K562 (cell line): ENCODE data around the gene NUP98. TPM values are rescaled to one million over a fixed set of nuclear protein-coding genes. Genes with fewer than 3 reads are reported as not detected.
A peak's percentile ranks its signal among the peaks of the same experiment; 100 is the strongest.

Experiments used
- BCOR ChIP-seq: fragments of 450-650 bp; IDR thresholded peaks from 2 replicates; pipeline ENCODE4 v1.6.1; 2016
- EGR1 ChIP-seq: fragments of 450-650 bp; conservative IDR thresholded peaks from 2 replicates; pipeline ENCODE4 v1.6.1; 2017; ENCODE audit warnings: mild to moderate bottlenecking
- MLLT1 ChIP-seq, 2 experiments: fragments of 450-650 bp; IDR thresholded peaks; 2 replicates each; pipeline ENCODE4 v1.6.1; 2016
- NUFIP1 ChIP-seq: fragments of 450-650 bp; IDR thresholded peaks from 2 replicates; pipeline ENCODE4 v1.6.1; 2018; ENCODE audit not compliant: partially characterized antibody
- PHB ChIP-seq: fragments of 250-450 bp; sonication (Bioruptor Pico); IDR thresholded peaks from 2 replicates; pipeline ENCODE4 v1.5.0; 2021
- RBFOX2 ChIP-seq: fragments of 200-400 bp; formaldehyde crosslinking; IDR thresholded peaks from 2 replicates; pipeline ENCODE4 v1.6.1; 2017; ENCODE audit warnings: low read depth, mild to moderate bottlenecking, low read length, moderate library complexity
- TAF1 ChIP-seq: IDR thresholded peaks from 2 replicates; pipeline ENCODE4 v1.6.1; 2011; ENCODE audit warnings: mild to moderate bottlenecking, low read length, moderate library complexity; ENCODE audit not compliant: insufficient read depth, control insufficient read depth, severe bottlenecking; ENCODE audit errors: extremely low read depth
- TEAD2 ChIP-seq: fragments of 450-650 bp; IDR thresholded peaks from 2 replicates; pipeline ENCODE4 v1.6.1; 2016; ENCODE audit warnings: missing genetic modification characterization, control low read depth, missing compliant biosample characterization
- TEAD4 ChIP-seq, 2 experiments: sonication (generic) in 1 of 2; formaldehyde crosslinking in 1 of 2; IDR thresholded peaks; 2 replicates each; pipeline versions ENCODE4 v1.6.1 to v1.8.0; 2012 to 2022; ENCODE audit warnings: borderline replicate concordance in 1 of 2, inconsistent platforms in 1 of 2, low read length in 1 of 2, mild to moderate bottlenecking in 1 of 2, missing genetic modification reagents in 1 of 2
- VEZF1 ChIP-seq: fragments of 200-800 bp; sonication (Bioruptor generic); IDR thresholded peaks from 2 replicates; pipeline ENCODE4 v1.6.1; 2017; ENCODE audit warnings: missing genetic modification characterization, missing compliant biosample characterization
- ZZZ3 ChIP-seq: fragments of 450-650 bp; IDR thresholded peaks from 2 replicates; pipeline ENCODE4 v1.6.1; 2016; ENCODE audit warnings: antibody characterized with exemption, mild to moderate bottlenecking, moderate library complexity
- polyA plus RNA-seq, 8 experiments: library from polyadenylated mRNA; depleted of rRNA in 4 of 8; stranded (reverse) in 5 of 8; unstranded in 3 of 8; fragments of >200 nt; fragmentation: Nextera tagmentation in 2 of 8; fragmentation: Illumina TruSeq in 1 of 8; extraction: Ambion mirVana in 2 of 8; extraction: Trizol in 1 of 8; gene quantifications; 2 replicates each; pipeline versions ENCODE4 v1.2.1 to v1.2.3, GENCODE V29; 2011 to 2014; ENCODE audit warnings: inconsistent platforms in 1 of 8, missing spikeins in 1 of 8
- total RNA-seq, 7 experiments: library from RNA; depleted of rRNA in 6 of 7; stranded (reverse); fragments of >200 nt in 6 of 7; fragmentation: Illumina TruSeq in 2 of 7; extraction: Trizol in 2 of 7; gene quantifications; 2 replicates each; pipeline versions ENCODE4 v1.2.1 to v1.2.3, GENCODE V29; 2011 to 2021; ENCODE audit warnings: low replicate concordance in 1 of 7
- TF ChIP-seq, protein P1 (sequence below), 2 experiments: fragments of 250-450 bp in 1 of 2; fragments of 450-650 bp in 1 of 2; sonication (Bioruptor Pico) in 1 of 2; IDR thresholded peaks; 2 replicates each; pipeline versions ENCODE4 v1.6.1 to v1.8.0; 2016 to 2021; ENCODE audit warnings: mild to moderate bottlenecking in 2 of 2, moderate library complexity in 2 of 2, missing compliant biosample characterization in 1 of 2, missing genetic modification characterization in 1 of 2
- TF ChIP-seq, protein P2 (sequence below), 2 experiments: fragments of 450-650 bp; formaldehyde crosslinking in 1 of 2; IDR thresholded peaks; 2 replicates each; pipeline versions ENCODE4 v1.4.0 to v1.6.1; 2014 to 2020; ENCODE audit warnings: mild to moderate bottlenecking in 2 of 2, borderline replicate concordance in 1 of 2, low read depth in 1 of 2

NUP98 gene
- total and polyA plus RNA-seq, 9 of the 15 experiments (the other 6 are each of a cell fraction or from before 2014, with no cell fraction given), result 45.1 to 196 (median 130) TPM

GRCh38 chr11:3807909-3808860 lies 10.8 kb upstream of the NUP98 start, which contains the start of gene PGAP2 (continued):
- TF ChIP-seq MLLT1 (IDR thresholded peaks at IDR 0.05) (0 out of 4 replicates have a peak, but pooled peaks of 1 of the 2 experiments have one; percentile 19), TEAD4 (IDR thresholded peaks at IDR 0.05; ENCODE audit: low read length) (no peak), TEAD4 (CRISPR knock-in tag; IDR thresholded peaks at IDR 0.05; ENCODE audit: borderline replicate concordance) (no peak), VEZF1 (peak; percentile 41), ZZZ3 (no peak), TAF1 (peak; percentile 15), NUFIP1 (no peak), PHB (CRISPR knock-in tag) (no peak), TEAD2 (no peak), EGR1 (peak; percentile 39; the same call in 1 of the 2 replicates), BCOR (no peak), RBFOX2 (peak; percentile 60)
- TF ChIP-seq, protein P1, sequence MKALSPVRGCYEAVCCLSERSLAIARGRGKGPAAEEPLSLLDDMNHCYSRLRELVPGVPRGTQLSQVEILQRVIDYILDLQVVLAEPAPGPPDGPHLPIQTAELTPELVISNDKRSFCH (CRISPR knock-in tag; IDR thresholded peaks at IDR 0.05), result no peak
- TF ChIP-seq, protein P1 (tag; IDR thresholded peaks at IDR 0.05), result 0 out of 2 replicates have a peak, but pooled peaks have one; percentile 21
- TF ChIP-seq, protein P2, sequence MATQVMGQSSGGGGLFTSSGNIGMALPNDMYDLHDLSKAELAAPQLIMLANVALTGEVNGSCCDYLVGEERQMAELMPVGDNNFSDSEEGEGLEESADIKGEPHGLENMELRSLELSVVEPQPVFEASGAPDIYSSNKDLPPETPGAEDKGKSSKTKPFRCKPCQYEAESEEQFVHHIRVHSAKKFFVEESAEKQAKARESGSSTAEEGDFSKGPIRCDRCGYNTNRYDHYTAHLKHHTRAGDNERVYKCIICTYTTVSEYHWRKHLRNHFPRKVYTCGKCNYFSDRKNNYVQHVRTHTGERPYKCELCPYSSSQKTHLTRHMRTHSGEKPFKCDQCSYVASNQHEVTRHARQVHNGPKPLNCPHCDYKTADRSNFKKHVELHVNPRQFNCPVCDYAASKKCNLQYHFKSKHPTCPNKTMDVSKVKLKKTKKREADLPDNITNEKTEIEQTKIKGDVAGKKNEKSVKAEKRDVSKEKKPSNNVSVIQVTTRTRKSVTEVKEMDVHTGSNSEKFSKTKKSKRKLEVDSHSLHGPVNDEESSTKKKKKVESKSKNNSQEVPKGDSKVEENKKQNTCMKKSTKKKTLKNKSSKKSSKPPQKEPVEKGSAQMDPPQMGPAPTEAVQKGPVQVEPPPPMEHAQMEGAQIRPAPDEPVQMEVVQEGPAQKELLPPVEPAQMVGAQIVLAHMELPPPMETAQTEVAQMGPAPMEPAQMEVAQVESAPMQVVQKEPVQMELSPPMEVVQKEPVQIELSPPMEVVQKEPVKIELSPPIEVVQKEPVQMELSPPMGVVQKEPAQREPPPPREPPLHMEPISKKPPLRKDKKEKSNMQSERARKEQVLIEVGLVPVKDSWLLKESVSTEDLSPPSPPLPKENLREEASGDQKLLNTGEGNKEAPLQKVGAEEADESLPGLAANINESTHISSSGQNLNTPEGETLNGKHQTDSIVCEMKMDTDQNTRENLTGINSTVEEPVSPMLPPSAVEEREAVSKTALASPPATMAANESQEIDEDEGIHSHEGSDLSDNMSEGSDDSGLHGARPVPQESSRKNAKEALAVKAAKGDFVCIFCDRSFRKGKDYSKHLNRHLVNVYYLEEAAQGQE (IDR thresholded peaks at IDR 0.05; ENCODE audit: borderline replicate concordance), result peak; percentile 46; the same call in 1 of the 2 replicates
- TF ChIP-seq, protein P2 (CRISPR knock-in tag; IDR thresholded peaks at IDR 0.05; ENCODE audit: low read depth), result no peak
